Stimulated activated CD4-positive, alpha-beta T cell treated with anti-CD3 and anti-CD28 coated beads, TNF-alpha, amount 100 ng/mL, for 4 hours (primary cell): ENCODE data around the gene EEFSEC.

Experiments used
- DNase-seq, 3 experiments: peaks; one replicate each; pipeline ENCODE4 v3.0.0-alpha.2; 2020; ENCODE audit warnings: low read depth in 3 of 3

EEFSEC gene

GRCh38 chr3:128316481-128316891 is 163.2 kb downstream of the EEFSEC start:
- peak; percentile 18 to 47 (median 47) for DNase-seq

DNA sequence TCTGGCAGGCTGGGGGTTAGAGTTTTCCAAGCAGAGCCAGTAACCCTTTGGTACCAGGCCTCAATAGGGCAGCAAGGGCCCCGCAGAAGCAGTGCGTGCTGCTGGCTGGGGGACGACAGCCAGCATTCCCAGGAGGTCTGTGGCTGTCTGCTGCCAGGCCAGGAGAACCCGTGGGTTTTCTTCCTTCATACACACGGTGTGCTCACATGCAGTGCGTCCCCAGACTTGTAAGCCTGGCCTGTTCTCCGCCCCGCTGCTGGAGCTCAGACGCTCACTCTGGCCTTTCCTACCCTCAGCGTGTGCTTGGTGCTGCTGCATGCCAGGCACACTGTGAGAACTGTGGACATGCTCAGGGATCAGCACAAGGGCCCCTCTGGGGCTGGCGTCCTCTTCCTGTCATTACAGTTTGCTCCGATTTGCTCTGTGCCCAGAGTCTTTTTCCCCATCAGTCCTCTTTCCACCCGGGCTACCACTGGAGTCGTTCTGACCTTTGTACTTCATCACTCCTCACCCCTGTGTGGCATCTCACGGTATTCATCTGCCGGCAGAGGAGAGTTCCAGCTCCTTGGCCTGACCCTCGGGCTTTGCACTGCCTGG is 163.9 kb downstream of the EEFSEC start:
- DNase-seq: no peak

GRCh38 chr3:128317698-128318231 is 164.5 kb downstream of the EEFSEC start:
- DNase-seq: no peak

GRCh38 chr3:128318275-128318941 is 165.1 kb downstream of the EEFSEC start:
- DNase-seq: no peak

DNA sequence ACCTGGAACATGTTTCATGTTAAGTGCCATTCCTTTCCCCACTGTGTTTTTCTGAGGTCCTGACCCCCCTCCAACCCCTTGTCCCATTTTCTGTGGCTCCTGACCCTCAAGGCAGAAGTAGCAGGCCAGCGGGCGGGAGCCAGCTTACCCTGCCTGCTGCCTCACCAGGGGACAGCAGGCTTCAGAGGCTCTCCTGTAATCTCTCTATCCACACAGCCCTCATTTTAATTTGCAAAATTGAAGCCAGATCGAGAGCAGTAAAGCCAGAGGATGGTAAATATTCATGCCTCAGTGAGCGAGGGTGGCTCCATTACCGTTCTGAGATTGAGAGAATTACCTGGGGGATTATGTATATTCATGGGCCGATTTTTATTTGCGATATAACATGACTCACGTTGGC is 165.8 kb downstream of the EEFSEC start:
- no peak for DNase-seq

GRCh38 chr3:128319741-128320141 is 166.5 kb downstream of the EEFSEC start:
- DNase-seq: no peak

DNA sequence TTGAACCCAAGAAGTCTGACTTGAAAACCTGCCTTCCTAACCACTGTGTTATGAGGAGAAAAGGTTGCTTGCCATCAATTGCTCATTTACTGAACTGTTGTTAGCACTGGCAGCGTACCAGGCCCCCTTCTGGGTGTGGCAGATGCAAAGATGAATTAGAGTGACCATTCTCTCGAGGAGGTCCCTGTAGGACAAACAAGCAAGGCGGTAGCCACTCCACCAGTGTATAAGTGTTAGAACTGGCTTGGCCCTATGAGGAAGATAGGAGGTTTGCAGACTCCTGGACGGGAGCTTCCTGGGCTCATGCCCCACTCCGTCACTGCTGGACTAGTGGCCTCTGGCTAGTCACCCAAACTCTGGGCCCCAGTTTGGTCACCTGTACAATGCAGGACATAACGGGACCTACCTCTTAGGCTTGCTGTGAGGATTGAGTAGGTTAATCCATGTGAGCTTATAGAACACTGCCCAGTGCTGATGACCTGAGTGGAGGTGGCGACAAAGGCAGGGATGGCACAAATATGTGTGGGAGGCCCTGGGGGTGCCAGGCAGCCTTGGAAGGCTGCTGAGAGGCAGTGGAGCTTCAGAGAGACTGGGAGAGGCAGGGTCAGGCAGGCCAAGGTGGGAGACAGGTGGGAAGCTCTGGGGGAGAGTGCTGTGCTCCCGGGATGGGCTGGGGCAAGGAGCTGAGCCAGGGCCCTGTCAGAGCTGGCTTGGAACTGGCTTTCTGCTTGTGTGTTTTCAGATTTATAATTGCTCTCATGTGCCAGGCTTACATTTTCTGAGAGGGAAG is 167.5 kb downstream of the EEFSEC start:
- no peak for DNase-seq

GRCh38 chr3:128321418-128321817 is 168.1 kb downstream of the EEFSEC start:
- no peak for DNase-seq

DNA sequence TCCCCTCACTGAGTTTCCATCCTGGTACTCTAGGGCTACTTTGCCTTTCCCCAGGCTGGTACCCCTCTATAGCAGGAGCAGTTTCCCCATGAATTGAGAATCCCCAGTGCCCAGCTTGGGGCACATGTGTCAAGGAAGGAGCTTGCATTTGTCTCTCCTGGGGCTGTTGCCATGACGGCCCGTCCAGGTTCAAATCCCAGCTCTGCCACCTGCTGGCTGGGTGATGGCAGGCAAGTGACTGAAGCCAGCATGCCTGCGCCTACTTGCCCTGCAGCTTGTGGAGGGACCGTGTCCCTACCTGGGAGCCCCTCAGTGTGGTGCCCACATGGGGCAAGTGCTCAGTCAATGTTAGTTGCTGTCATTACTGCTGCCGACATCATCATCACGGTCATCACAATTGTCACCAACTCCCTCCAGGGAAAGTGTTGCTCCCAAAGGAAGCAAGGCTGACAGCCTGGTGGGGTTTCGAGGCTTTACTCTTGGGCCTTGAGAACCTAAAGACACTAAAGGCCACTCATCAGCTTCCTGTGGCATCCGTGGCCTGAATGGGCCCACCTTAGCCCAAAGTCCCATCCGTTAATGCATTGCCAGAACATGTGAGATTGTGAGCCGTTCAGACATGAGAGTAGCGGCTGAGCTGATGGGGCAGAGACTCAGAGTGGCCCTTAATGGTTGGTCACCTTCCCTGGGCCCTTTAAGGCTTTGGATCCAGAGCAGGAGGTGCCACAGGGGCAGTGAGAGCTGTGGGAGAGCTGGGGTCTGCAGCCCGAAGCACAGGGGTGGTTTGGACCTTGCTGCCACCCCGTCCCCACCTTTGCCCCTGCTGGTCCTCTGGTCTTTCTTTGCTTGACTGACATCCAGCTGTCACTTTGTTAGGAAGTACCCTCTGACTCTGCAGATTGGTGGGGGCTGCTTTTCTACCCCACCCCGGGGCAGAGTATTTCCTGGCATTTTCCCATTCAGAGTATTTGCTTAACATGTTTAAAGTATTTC is 169.0 kb downstream of the EEFSEC start:
- peak in 2 of 3 experiments; percentile 28 to 34 for DNase-seq

DNA sequence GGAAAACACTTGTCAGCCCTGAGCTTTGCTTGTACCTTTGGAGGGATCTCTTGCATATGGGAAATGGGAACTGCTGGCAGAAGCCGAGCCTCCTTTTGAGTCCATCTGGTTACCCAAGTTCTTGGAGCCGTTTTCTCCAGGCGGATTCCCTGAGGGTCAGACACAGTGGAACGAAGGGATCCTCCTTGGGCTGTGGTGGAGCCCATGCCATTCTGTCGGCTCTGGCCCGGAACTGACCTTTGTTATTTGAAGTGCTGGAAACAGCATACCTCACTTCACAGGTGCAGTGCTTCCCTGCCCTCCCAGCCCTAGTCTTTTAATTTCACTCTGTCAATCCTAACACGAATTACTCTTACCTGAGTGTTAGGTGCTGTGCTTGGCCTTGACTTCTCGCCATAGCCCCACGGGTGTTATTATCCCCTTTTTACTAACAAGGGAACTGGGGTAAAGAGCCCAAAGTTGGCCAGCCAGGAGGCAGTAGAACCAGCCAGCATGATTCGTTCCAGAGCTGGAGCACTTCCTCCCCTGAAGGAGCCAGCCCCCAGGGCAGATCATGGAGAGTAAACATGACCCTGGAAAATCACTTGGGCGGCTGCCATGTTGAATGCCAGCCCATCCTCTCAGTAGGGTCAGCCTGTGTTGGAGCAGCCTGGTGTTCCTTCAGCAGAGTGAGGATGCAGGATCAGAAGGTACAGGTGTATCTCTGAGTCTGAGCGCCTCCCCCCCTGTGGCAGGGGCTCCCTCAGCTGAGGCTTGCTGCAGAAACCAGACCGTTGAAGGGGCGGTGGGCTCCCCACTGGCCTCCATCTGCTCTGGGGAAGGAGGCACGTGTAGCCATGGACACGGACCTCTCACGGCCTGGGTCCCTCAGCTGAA is 170.2 kb downstream of the EEFSEC start:
- no peak for DNase-seq

DNA sequence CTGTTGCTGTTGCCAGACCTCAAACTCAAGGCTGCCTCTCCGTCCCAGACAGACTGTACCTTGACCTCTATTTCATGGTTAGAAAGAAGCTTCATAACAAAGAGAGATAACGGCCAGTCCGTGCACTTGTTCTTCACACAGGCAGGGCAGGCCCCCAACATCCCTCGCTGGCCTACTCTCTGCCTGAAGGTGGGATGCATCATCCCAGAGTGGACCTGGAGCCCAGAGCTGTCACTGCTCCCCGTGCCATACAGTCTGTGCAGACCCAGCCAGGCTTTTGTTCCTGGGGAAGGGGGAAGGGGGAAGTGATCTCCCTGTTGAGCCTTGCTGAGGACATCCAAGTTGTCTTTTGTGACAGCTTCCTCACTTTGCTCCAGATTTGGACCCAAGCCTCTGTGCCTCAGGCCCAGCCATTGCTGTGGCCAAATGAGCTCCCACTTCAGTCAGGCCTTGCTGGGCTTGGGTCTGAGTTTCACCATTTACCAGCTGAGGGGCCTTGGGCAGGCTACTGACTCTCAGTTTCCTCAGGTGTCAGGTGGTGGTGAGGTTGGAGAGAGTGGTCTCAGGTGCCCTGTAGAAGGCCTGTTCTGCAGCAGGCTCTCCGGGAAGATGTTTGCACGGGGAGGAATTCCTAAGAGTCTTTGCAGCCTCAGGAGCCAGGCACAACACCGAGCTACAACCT is 171.8 kb downstream of the EEFSEC start:
- DNase-seq: no peak

DNA sequence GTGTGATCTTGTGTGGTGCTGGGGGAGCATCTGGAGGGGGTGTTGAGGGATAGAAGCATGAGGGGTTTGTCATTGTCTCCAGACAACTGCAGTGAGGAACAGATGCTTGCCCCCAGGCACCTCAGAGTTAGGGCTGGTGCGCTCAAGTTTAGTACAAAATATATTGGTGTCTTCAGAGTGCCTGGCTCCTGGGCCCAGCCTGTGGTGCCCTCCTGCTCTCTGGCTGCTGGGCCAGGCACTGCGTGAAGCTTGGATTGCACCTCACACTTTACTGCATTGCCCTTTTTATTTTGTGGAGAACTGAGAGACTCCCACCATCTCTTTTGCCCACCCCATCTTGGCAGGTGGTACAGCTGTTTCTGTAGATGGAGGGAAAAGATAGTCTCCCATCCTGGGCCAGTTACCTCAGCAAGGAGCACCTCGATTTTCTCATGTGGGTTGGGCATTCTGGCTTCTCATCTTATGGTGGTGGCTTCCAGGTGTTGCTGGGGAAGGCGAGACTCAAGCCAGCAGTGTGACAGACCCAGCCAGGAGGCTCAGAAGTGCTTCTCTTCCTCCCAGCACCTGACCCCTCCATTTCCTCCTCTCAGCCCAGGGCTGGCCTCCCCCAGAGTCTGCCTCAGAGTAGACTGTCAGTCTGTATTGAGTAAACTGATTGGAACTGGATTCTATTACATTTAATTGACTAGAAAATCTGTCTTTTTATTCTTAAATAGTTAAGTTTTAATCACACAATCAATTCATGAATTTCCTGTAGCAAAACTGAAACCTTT is 173.0 kb downstream of the EEFSEC start:
- no peak for DNase-seq

DNA sequence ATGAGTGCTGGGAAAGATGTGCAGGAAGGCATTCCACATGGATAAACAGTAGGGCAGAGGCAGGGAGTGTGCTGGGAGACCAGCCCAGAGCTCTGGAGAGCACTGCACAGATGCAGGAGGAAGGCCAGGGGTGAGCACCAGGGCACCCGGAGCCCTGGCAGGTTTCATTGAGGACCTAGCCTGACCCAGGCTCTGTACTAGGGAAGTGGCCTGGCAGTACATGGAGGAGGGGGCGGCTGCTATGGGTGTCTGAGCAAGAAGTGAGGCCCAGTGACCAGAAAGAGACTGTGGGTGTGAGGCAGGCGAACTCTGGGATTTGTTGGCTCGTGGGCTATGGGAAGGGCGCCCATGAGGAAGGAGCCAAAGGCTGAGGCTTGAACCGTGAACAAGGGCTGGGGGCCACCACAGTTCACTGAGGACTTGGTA is 174.3 kb downstream of the EEFSEC start:
- DNase-seq: no peak

GRCh38 chr3:128328546-128329458 is 175.5 kb downstream of the EEFSEC start:
- DNase-seq: no peak

GRCh38 chr3:128329491-128330213 is 176.4 kb downstream of the EEFSEC start:
- DNase-seq: no peak

GRCh38 chr3:128330214-128330842 is 177.0 kb downstream of the EEFSEC start:
- DNase-seq: no peak
